Osteocyte (in vitro differentiated cells): ENCODE results near the gene PRMT3. TPM values are rescaled to one million over a fixed set of nuclear protein-coding genes. Genes with fewer than 3 reads are reported as not detected.

Experiments
- DNase-seq: peaks from one replicate; pipeline ENCODE4 v3.0.0; 2021; ENCODE audit warnings: mixed read lengths; ENCODE audit not compliant: unreplicated experiment; ENCODE audit errors: extremely low spot score
- H3K27ac Mint-ChIP-seq: one replicate; pipeline ENCODE4 v1.8.0; 2021; ENCODE audit warnings: mild to moderate bottlenecking, mixed read lengths; ENCODE audit not compliant: unreplicated experiment
- H3K27me3 Mint-ChIP-seq: one replicate; pipeline ENCODE4 v1.8.0; 2021; ENCODE audit warnings: mixed read lengths; ENCODE audit not compliant: unreplicated experiment
- H3K36me3 Mint-ChIP-seq: one replicate; pipeline ENCODE4 v1.8.0; 2021; ENCODE audit warnings: mixed read lengths; ENCODE audit not compliant: unreplicated experiment
- H3K4me1 Mint-ChIP-seq: one replicate; pipeline ENCODE4 v1.8.0; 2021; ENCODE audit warnings: mixed read lengths; ENCODE audit not compliant: unreplicated experiment
- H3K4me3 Mint-ChIP-seq: one replicate; pipeline ENCODE4 v1.8.0; 2021; ENCODE audit warnings: mild to moderate bottlenecking, moderate library complexity, mixed read lengths; ENCODE audit not compliant: unreplicated experiment
- H3K9me3 Mint-ChIP-seq: one replicate; pipeline ENCODE4 v1.8.0; 2021; ENCODE audit warnings: mixed read lengths; ENCODE audit not compliant: unreplicated experiment
- total RNA-seq: library from RNA; stranded (reverse); gene quantifications from 2 replicates; pipeline ENCODE4 v1.2.1, GENCODE V29; 2021
- TF ChIP-seq, protein P1 (sequence below): fragments of 200-600 bp; sonication (generic); IDR thresholded peaks from 2 replicates; pipeline ENCODE4 v1.5.0; 2021; ENCODE audit warnings: antibody characterized with exemption, mild to moderate bottlenecking, moderate library complexity

Gene PRMT3
- total RNA-seq, 1 donor from 2014 or later, result 17.7 TPM

DNA sequence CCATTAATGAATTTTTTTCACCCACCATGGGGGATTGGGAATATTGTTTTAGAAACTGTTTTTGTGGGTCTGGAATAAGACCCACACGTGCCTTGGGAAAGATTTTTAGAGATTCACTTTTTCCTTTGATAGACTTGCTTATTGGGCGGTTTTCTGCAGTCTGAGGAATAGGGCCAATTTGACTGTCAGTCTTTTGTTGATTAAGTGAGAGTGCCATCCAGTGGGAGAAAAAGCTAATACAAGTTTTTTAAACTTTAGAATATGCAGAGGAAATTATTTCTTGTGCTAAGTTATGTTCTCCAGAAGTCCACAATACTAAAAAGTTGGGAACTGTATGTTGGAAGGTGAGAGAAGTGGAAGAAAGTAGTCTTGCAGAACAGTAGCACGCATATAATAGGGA is 56.1 kb downstream of the PRMT3 start:
- H3K4me3 Mint-ChIP-seq, result no peak overlapping the region
- peaks cover 1% of the 10 kb centered on the region for H3K36me3 Mint-ChIP-seq
- no peaks in the 10 kb centered on the region for H3K4me1 Mint-ChIP-seq
- H3K9me3 Mint-ChIP-seq, result no peaks in the 10 kb centered on the region
- DNase-seq, result no peak
- TF ChIP-seq, protein P1, sequence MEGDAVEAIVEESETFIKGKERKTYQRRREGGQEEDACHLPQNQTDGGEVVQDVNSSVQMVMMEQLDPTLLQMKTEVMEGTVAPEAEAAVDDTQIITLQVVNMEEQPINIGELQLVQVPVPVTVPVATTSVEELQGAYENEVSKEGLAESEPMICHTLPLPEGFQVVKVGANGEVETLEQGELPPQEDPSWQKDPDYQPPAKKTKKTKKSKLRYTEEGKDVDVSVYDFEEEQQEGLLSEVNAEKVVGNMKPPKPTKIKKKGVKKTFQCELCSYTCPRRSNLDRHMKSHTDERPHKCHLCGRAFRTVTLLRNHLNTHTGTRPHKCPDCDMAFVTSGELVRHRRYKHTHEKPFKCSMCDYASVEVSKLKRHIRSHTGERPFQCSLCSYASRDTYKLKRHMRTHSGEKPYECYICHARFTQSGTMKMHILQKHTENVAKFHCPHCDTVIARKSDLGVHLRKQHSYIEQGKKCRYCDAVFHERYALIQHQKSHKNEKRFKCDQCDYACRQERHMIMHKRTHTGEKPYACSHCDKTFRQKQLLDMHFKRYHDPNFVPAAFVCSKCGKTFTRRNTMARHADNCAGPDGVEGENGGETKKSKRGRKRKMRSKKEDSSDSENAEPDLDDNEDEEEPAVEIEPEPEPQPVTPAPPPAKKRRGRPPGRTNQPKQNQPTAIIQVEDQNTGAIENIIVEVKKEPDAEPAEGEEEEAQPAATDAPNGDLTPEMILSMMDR, result peak; percentile 44
- H3K27ac Mint-ChIP-seq, result no peak overlapping the region
- H3K27me3 Mint-ChIP-seq, result no peaks in the 10 kb centered on the region

DNA sequence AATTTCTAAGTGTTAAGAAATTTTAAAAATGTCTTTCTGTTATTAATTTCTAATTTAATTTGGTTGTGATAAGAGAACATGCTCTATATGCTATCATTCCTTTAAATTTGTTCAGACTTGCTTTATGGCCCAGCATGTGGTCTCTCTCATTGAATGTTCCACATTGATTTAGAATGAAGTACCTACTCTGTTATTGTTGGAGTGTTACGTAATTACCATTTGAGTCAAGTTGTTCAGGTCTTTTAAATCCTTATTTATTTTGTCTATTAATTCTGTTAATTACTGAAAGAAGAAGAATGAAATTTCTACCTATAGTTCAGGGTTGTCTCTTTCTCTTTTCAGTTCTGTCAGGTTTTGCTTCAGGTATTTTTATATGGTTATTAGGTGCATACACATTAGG is 57.0 kb downstream of the PRMT3 start:
- Mint-ChIP-seq H3K4me1 (no peaks in the 10 kb centered on the region), H3K36me3 (peaks cover 1% of the 10 kb centered on the region), H3K27ac (no peak overlapping the region), H3K4me3 (no peak overlapping the region), H3K27me3 (no peaks in the 10 kb centered on the region), H3K9me3 (no peaks in the 10 kb centered on the region)
- TF ChIP-seq, protein P1, result no peak
- no peak for DNase-seq

DNA sequence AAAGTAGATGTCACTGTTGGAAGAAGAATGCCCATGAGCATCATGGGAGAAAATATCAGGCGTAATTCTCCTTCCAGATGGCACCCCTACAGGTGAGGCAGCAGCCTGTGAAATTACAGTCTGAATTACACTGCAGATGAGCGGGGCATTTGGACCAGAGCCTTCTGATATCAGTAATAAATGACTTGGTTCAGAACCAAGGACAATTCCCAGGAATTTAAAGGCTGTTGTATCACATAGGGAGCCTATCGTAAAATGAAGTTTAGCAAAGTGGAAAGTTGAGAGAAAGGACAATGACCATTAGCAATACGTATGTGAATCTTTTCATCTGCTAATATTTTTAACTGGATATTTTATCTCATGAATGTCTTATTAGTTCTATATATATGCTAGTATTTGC is 61.3 kb downstream of the PRMT3 start:
- H3K4me1 Mint-ChIP-seq, result no peaks in the 10 kb centered on the region
- TF ChIP-seq, protein P1, result no peak
- no peaks in the 10 kb centered on the region for H3K27me3 Mint-ChIP-seq
- H3K9me3 Mint-ChIP-seq, result no peaks in the 10 kb centered on the region
- no peak for DNase-seq
- no peak overlapping the region for H3K27ac Mint-ChIP-seq
- no peak overlapping the region for H3K4me3 Mint-ChIP-seq
- H3K36me3 Mint-ChIP-seq, result peaks cover 4% of the 10 kb centered on the region

DNA sequence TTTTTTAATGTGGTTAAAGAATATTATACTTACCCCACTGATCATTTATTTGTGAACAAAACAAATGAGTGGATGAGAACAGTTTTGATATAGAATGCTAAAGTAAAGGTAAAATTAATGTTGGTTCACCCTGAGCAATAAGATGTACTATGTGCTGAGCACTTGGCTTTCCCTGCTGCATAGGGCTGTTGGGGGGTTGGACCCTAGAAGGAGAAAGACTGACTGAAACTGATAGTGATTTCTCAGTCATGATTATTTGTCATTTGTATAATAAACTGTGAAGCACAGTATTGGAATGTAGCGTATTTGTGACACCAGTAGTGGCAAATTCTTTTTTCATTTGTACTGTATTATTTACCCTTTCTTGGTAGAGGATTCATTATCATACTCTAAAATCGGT is 63.3 kb downstream of the PRMT3 start:
- H3K4me1 Mint-ChIP-seq, result no peaks in the 10 kb centered on the region
- H3K36me3 Mint-ChIP-seq, result peaks cover 5% of the 10 kb centered on the region

GRCh38 chr11:20451568-20451967 is 64.1 kb downstream of the PRMT3 start:
- TF ChIP-seq, protein P1, result no peak
- DNase-seq, result no peak
- Mint-ChIP-seq H3K36me3 (peaks cover 9% of the 10 kb centered on the region), H3K4me1 (no peaks in the 10 kb centered on the region), H3K4me3 (no peak overlapping the region), H3K9me3 (no peaks in the 10 kb centered on the region), H3K27me3 (no peaks in the 10 kb centered on the region), H3K27ac (no peak overlapping the region)

More for the DNA sequence above, 63.3 kb downstream of the PRMT3 start:
- TF ChIP-seq, protein P1, result no peak
- H3K27ac Mint-ChIP-seq, result no peak overlapping the region
- no peaks in the 10 kb centered on the region for H3K27me3 Mint-ChIP-seq
- H3K4me3 Mint-ChIP-seq, result no peak overlapping the region
- no peak for DNase-seq
- no peaks in the 10 kb centered on the region for H3K9me3 Mint-ChIP-seq
